Uterus (tissue), 2 donors: Measurements from ENCODE around the gene NRXN3.

ENCODE experiments used
- POLR2A ChIP-seq, 2 donors: fragments of 450-650 bp; IDR thresholded peaks; one replicate each; pipeline ENCODE4 v1.6.1; 2016; ENCODE audit warnings: antibody characterized with exemption in 2 of 2, mild to moderate bottlenecking in 1 of 2, moderate library complexity in 1 of 2
- TF ChIP-seq, protein P1 (sequence below), 4 experiments: fragments of 200-600 bp in 2 of 4; fragments of 450-650 bp in 2 of 4; sonication (generic) in 2 of 4; IDR thresholded peaks; one replicate each; pipeline ENCODE4 v1.5.1; 2016 to 2019; ENCODE audit warnings: antibody characterized with exemption in 4 of 4, mild to moderate bottlenecking in 2 of 4, moderate library complexity in 1 of 4

GRCh38 chr14:79351011-79351410 lies 1180.8 kb downstream of the NRXN3 start:
- TF ChIP-seq POLR2A (IDR thresholded peaks at IDR 0.05), result no peak
- TF ChIP-seq, protein P1, sequence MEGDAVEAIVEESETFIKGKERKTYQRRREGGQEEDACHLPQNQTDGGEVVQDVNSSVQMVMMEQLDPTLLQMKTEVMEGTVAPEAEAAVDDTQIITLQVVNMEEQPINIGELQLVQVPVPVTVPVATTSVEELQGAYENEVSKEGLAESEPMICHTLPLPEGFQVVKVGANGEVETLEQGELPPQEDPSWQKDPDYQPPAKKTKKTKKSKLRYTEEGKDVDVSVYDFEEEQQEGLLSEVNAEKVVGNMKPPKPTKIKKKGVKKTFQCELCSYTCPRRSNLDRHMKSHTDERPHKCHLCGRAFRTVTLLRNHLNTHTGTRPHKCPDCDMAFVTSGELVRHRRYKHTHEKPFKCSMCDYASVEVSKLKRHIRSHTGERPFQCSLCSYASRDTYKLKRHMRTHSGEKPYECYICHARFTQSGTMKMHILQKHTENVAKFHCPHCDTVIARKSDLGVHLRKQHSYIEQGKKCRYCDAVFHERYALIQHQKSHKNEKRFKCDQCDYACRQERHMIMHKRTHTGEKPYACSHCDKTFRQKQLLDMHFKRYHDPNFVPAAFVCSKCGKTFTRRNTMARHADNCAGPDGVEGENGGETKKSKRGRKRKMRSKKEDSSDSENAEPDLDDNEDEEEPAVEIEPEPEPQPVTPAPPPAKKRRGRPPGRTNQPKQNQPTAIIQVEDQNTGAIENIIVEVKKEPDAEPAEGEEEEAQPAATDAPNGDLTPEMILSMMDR (IDR thresholded peaks at IDR 0.05), result no peak
